HCEC 1CT (cell line): ENCODE data around the gene CCN5.
"Not testable (repeated sequence)": the region's sequence is repeated elsewhere in the genome, so short reads cannot be mapped to it uniquely, and the experiment has no call there.

ENCODE experiments used
- DNase-seq: peaks from one replicate; pipeline ENCODE4 v3.0.0-alpha.2; 2017

The CCN5 gene, protein sequence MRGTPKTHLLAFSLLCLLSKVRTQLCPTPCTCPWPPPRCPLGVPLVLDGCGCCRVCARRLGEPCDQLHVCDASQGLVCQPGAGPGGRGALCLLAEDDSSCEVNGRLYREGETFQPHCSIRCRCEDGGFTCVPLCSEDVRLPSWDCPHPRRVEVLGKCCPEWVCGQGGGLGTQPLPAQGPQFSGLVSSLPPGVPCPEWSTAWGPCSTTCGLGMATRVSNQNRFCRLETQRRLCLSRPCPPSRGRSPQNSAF

DNA sequence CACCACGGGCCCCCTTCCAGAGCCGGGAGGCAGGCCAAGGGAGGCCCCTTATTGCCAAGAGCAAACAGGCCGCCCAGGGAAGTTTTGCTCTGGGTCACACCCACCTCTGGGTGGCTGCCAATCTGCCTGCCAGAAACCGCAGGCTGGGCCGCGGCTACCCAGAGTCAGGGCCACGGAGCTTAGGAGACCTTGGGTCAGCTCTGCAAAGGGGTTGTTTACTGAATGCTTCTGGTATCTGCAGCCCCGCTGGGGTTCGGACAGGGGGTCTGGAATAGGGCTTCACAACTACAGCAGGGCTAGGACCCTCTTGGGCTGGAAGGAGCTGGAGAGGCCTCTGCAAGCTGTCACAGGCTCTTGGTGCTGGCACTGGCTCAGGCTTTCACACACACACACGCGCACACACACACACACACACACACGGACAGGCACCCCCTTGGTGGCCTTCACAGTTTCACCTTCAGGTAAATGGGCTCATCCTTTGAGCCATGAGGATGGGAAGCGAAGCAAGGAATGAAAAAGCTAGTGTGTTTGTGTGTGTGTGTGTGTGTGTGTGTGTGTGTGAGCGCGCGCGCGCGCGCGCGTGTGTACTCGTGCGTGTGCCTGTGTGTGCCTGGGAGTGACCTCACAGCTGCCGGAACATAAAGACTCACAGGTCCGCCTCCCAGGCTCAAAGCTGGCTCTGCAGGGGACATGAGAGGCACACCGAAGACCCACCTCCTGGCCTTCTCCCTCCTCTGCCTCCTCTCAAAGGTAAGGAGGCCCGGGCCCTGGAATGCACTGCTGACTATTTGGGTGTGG is at the start of gene CCN5:
Gene CCN5, plus strand, starts transcription at position 669 of the 798 bp plus-strand sequence. Its CDS starts 22 bp downstream, at position 691.
- DNase-seq, result peak; percentile 68

DNA sequence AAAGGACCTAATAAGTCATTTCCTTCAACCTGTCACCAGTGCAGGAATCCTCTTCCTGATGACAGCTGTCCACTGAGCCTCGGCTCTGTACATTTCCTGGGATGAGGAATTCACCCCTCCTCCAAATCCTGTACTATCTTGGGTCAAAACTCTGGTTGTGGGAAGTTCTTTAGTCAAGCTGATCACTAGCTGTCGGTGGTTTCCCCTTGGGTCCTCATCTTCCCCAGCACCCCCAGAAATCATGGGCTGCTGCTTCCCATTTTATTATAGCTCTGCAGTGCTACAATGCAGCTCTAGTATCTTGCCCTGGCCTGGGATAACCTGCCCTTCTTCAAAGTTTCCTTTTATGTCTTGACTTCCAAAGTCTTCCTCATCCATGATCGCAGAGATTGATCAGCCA is 49.1 kb upstream of the CCN5 start:
- DNase-seq, result no peak

DNA sequence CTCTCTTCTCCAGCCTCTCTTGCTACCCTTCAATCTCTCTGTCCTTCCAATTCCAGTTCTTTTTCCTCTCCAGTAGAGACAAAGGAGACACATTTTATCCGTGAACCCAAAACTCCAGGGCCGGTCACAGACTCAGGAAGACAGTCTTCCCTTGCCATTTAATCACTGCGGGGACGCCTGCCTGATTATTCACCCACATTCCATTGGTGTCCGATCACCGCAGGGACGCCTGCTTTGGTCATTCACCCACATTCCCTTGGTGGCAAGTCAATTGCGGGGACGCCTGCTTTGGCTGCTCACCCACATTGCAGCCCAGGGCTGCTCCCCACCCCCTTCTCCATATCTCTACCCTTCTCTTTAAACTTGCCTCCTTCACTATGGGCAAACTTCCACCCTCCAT is 44.3 kb upstream of the CCN5 start:
- peak; percentile 53 for DNase-seq

DNA sequence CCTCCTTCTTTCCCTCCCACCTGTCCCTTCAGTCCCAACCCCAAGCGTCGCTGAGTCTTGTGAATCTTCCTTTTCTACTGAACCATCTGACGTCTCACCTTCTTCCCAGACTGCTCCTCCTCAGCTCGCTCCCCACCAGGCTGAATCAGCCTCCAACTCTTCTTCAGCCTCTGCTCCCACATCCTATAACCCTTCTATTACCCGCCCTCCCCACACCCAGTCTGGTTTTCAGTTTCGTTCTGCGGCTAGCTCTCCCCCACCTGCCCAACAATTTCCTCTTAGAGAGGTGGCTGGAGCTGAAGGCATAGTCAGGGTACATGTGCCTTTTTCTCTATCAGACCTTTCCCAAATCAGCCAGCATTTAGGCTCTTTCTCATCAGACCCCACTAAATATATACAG is 43.6 kb upstream of the CCN5 start:
- DNase-seq, result not testable (repeated sequence)

DNA sequence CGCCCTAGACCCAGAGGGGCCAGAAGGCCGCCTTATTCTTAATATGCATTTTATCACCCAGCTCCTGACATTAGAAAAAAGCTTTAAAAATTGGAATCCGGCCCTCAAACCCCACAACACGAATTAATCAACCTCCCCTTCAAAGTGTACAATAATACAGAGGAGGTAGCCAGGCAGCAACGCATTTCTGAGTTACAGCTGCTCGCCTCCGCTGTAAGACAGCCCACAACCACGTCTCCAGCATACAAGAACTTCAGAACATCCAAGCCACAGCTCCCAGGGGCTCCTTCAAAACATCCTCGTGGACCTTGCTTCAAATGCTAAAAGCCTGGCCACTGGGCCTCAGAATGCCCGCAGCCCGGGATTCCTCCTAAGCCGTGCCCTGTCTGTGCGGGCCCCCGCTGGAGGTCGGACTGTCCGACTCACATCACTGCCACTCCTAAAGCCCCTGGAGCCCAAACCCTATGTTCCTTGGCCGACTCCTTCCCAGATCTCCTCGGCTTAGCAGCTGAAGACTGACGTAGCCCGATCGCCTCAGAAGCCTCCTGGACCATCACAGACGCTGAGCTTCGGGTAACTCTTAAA is 42.8 kb upstream of the CCN5 start:
- not testable (repeated sequence) for DNase-seq

DNA sequence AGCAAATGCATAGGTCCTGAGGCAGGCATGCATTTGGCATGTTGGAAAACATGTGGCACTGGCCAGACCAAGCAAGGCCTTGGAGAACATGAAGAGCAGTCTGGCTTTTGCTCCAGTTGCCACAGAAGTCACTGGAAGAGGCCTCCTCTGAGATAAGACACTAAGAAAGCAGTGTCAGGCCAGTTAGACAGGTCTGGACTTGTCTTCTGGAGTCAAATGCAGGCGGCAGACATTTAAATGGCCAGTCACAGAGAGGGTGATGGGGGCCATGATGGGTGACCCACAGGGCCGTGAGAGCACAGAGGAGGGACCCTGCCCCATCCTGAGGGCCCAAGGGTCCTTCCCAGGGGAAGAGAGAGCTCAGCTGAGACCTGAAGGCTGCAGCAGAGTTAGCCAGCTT is 36.9 kb upstream of the CCN5 start:
- DNase-seq, result no peak

DNA sequence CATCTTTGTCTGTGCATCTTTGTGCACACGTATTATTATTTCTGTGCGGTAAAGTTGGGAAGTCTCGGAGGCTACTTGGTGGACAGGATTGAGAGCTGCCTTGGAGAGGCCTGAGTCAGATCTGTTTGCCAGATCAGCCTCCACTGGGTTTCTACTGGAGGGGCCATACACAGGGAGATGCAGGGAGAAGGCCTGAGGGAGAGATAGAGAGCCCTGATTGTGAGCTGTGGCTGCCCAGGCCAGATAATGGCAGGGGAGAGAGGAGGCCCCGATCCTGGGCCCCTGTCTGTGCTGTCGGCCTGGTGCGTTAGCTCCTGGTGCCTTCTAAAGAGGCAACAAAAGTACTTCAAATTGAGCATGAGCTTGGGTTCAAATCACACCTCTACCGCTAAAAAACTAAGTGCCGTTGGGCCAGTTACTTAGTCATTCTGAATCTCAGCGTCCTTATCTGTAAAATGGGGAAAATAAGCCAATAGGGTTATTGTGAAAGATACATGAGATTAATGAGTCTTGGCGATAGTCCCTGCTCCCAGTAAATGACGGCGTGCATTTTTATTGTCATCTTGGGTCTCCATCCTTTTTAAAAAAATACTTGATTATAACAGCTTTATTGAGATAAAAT is 36.1 kb upstream of the CCN5 start:
- DNase-seq, result no peak

DNA sequence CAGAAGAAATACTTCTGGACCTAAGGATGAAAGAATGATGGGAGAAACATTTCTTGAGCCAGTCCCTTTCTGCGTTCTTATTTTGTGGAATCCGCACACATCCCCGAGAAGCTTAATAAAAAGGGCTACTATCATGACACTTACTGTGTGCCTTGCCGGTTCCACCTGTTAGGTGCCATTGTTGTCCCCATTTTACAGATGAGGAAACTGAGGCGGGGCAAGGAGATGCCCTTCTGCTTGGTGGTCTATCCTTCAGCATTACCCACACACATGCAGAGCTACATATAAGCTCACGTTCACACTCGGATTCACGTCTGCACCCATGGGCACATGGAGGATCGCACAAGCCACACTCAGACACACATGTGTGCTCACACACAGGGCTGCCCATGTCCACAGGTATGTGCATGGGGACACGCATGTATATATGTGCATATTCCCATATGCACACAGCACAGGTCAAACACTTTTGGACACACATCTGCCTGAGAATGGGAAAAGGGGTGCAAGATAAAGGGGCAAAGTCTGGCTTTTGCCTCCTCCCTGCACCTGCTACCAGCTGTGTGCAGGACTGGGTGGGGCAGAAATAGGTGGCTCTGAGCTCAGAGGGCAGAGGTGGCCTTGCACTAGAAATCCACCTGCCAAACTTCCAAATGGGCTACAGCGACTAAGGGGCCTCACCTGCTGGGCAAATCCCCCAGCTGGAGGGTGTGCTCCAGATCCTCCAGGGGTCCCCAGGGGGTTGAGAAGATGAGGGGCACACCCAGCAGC is 33.2 kb upstream of the CCN5 start:
- DNase-seq, result no peak

DNA sequence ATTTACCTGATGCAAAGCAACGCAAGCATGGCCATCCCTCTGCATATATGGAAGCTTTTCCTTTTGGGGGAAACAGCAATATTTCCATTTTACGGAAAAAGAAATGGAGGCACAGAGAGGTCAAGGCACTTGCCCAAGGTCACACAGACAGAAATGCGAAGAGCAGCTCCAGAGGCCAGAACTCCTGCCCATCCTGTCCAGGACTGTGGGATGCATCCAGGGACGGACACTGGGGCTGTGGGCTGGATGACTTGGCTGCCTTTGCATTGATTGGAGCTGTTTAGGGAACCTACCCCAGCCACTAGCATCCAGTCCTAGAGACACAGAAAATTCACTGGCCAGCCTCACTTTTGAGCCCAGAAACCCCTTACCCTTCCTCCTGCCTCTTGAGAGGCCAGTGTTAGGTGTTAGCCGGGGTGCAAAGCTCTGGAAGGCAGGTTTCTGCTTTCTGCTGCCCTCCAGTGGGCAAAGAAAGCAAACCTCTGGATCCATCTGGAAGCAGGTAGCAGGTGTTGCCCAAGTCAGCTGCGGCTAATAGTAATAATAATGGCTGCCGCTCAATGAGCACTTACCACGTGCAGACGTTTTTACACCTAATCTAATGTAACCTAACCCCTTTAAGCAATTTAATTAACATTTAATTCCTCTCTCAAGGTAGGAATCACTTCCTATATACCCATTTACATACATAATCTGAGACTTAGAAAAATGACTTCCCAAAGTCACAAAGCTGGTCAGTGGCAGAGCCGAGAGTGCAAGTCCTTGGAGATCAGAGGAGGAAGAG is 31.7 kb upstream of the CCN5 start:
- peak; percentile 22 for DNase-seq

DNA sequence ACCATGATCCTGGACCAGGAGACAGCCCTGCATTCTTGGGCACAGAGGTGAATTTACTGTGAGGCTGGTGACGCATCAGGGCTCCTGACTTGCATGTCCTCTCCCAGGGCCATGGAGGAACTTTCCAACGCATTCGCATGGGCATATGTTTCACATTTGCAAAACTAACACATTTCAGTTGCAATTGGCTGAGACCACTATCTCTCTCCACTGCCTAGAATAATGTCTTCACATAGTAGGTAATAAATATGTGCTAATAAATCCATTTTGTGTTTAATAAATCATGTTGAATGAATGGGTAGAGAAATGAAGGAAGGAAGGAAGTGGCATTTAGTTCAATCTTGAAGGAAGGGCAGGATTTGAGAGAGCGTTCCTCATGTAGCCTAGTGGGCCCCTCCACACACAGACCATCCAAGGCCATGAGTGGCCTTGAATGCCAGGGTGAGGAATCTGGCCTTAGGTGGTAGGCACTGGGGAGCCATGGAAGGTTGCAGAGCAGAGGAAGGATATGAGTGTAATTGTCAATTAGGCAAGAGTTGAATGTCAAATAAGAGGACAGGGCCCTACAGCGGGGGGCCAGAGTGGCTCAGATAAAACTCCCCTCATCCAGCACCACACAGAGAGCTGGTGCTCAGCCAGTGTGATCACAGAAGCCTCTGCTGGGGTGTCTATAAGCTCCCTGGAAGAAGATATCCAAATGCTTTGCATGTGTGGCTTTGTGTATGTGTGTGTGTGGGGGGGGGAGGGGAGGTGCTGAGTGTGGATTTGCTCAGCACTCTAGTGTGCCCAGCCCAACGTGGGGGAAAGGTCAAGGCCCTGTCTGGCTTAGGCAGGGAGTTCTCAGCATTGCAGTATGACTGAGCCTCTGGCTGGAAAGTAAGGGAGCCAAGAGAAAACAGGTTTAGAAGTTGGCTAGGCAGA is 30.9 kb upstream of the CCN5 start:
- no peak for DNase-seq

DNA sequence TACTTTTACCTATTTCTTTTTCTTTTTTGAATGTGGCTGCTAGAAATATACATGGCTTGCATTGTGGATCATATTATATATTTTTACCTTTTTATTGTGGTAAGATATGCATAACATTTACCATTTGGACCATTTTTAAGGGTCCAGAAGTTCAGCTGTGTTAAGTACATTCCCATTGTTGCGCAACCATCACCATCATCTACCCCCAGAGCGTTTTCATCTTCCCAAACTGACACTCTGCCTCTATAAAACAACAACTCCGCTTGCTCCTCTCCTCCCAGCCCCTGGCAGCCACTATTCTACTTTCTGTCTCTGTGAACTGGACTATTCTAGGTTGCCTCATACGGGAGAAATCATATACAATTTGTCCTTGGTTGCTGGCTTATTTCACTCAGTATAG is 28.2 kb upstream of the CCN5 start:
- no peak for DNase-seq

DNA sequence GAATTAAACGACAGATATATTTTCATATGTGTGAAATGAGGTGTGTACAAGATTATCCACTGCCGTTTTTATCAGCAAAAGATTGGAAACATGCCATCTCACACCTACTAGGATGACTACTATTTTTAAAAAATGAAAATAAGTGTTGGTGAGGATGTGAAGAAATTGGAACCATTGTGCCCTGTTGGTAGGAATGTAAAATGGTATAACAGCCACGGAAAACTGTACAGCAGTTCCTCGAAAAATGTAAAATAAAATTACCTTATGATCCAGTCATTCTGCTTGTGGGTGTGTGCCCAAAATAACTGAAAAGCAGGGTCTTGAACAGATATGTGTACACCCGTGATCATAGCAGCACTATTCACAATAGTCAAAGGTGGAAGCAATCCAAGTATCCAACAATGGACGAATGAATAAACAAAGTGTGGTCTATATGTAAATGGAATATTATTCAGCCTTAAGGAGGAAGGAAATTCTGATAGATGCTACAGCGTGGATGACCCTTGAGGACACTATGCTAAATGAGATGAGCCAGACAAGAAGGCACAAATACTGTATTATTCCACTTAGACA is 27.0 kb upstream of the CCN5 start:
- DNase-seq, result no peak

DNA sequence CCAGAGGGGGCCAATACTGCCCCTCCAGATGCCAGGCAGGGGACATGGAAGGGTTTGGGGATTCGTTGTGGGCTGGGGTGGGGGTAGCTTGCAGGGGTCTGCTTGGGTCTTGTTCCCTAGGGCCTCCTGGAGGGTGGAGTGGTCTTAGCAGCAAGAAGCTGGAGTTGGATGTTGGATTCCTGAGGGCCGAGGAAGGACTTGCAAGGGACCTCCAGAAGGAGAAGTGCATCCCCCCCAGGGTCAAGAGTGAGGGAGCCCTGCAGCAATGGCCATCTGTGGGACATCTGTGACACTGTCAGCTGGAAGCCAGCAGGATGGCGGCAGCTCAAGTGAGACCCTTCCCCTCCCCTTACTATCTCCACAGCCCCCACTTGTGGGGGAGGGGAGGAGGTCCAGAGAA is 25.4 kb upstream of the CCN5 start:
- DNase-seq, result no peak

DNA sequence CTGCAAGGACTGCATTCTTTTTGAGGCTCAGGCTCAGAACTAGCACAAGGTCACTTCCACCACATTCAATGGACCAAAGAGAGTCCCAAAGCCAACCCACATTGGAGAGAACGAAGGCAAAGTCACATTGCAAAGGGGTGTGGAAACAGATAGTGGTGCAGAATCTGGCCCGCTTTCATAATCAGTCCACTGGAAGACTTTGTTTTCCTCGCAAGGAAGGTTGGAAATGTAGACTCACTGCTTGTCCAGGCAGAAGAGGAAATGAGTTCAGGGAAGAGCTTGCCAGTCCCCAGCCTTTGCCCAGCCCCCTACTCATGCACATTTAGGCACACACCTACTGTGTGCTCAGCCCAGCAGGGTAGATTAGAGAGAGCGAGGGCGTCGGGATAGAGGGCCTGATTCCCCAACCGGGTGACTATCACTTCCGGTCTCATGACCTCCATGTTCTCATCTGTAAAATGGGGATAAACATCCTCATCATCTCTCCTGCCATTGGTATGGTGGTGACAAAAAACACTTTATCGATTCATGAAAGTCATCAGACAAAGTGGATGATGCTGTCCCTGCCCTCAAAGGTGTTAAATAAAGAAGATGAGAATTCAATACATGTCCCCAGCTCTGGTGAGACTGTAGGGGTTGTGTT is 24.3 kb upstream of the CCN5 start:
- DNase-seq, result no peak

DNA sequence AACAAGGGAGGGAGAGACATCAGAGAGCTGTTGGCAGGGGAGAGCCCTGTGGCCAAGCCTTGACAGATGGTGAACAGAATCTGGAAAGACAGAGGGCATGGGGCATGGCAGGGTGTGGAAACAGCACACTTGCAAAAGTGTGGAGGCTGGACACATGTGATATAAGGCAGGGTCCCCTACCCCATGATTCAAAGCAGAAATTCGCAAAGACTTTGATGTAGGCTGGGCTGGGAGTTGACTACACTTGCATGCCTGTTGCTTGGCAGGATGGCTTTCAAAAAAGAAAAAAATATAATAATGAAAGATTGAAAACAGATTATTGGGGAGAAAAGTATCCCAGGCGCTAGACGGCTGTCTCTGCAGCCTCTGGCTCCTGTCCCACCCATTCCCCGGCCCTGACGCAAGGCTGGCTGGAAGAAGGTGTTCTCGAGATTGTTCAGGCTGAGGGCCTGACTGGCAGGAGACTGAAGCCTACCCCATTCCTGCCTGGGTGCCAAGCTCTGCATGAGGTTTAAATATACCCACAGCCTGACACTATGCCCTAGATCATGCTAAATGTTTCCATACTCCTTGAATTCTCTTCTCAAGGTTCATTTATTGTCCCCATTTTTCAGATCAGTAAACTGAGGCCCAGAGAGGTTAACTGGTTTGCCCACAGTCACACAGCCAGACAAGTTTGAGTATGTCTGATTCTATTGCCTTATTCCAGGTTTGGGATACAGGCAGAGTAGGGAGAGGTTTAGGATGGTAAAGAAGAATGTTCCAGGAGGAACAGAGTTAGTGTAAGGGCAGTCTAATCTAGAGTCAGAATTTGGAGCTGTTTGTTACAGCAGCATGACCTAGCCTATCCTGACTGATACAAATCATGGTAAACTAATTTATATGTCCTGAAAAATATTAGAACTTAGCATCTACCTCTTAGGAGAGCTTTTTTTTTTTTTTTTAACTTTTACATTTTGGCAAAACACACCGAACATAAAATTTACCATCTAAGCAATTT is 23.4 kb upstream of the CCN5 start:
- DNase-seq, result no peak

DNA sequence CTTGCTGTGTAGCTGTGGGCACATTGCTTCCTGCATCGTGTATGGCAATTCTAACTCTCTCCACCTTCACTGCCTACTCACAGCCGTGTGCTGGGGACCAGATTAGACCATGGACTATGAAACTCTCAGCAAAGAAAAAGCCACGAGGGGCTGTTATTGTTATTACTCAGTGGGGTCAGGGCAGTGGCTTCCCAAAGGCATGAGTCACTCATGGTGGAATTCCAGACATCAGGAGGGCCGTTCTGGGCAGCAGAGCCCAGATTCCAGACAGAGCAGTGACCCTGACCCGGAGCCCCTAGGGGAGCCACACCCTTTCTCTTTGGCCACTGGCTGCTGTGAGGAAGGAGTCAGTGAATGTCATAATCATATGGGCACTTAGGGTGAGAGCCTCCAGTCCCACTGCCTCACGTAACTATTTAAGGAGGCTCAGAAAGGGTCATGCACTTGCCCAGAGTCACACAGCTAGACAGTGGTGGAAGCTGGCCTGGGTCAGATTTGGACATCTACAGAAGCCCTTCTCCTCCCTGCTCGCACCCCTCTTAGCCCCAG is 22.2 kb upstream of the CCN5 start:
- DNase-seq, result peak; percentile 97

DNA sequence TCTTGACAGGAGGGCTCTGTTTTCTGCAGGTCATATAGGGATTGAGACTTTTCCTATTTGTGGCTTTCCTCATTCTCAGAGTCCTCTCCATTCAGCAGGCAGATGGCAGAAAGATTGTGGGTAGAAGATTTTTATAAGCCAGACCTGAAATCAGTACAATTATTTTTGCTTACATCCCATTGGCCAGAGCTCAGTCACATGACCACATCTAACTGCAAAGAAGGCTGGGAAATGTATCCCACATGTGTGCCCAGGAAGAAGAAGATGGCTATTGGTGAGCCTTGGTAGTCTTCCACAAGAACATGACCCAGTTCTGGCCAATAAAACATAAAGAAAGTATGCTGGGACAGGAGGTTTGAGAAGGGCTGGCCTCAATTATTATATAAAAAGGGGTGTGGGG is 21.5 kb upstream of the CCN5 start:
- DNase-seq, result no peak

DNA sequence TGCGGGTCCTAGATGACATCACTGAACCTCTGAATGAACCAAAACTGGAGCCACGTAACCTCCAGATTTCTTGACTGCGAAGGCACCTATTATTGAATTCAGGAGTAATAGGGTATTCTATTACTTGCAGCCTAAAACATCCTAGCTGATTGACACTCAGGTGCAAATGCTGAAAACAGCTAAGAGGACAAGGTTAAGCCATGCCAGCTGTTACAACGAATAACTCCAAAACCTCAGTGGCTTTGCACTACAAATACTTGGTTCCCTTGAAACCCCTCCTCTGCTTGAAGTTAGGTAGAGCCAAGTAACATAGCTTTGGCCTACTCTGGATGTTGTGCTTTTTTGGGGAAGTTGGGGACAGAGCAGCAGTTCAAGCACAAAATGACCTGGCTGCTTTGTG is 21.0 kb upstream of the CCN5 start:
- no peak for DNase-seq

DNA sequence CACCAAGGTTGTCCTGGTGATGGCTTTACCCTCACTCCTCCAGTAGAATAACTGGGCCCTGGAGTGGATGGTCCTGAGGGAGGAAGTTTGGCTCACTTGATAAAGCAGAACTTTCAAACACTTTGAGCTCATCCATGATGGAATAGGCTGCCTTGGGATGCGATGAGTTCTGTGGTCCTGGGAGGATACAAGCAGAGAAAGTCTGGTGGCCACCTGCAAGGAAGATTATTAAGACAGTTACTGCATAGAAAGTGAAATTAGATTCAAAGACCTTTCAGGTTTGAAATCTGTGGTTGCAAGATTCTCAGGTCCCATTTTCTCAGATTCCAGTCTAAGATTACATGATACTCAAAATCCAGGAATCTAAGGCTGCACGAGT is 19.9 kb upstream of the CCN5 start:
- DNase-seq, result no peak
